Right lobe of liver (tissue), 6 donors: ENCODE measurements around the gene ZIC2. TPM values are rescaled to one million over a fixed set of nuclear protein-coding genes. Genes with fewer than 3 reads are reported as not detected.

Experiments
- ATAC-seq, 4 donors: fragments of 200-7000 bp; cut with Tn5 transposase; one replicate each; pipeline ENCODE4 v1.9.1; 2020; ENCODE audit warnings: mild to moderate bottlenecking in 4 of 4, moderate library complexity in 4 of 4
- DNase-seq, 3 donors: peaks; one replicate each; pipeline ENCODE4 v3.0.0-alpha.2; 2020
- H3K27ac ChIP-seq, 3 donors: fragments of 200-600 bp; one replicate each; pipeline ENCODE4 v1.8.0; 2022
- H3K27me3 ChIP-seq, 2 donors: fragments of 200-600 bp; one replicate each; pipeline ENCODE4 v1.8.0; 2022
- H3K36me3 ChIP-seq, 4 donors: fragments of 200-600 bp; sonication (generic) in 1 of 4; one replicate each; pipeline versions ENCODE4 v1.5.1 to v1.8.0; 2017 to 2022; ENCODE audit warnings: control low read depth in 1 of 4
- H3K4me1 ChIP-seq, 4 donors: fragments of 200-600 bp; sonication (generic) in 1 of 4; one replicate each; pipeline versions ENCODE4 v1.5.1 to v1.8.0; 2017 to 2022; ENCODE audit warnings: control low read depth in 1 of 4
- H3K4me3 ChIP-seq, 3 donors: fragments of 200-600 bp; one replicate each; pipeline ENCODE4 v1.8.0; 2022
- H3K9me3 ChIP-seq, 4 donors: fragments of 200-600 bp; sonication (generic) in 1 of 4; one replicate each; pipeline versions ENCODE4 v1.5.1 to v1.8.0; 2017 to 2022; ENCODE audit warnings: control low read depth in 1 of 4
- CTCF ChIP-seq, 4 donors: fragments of 200-600 bp in 3 of 4; fragments of 450-650 bp in 1 of 4; IDR thresholded peaks; one replicate each; pipeline versions ENCODE4 v1.5.1 to v1.8.0; 2016 to 2022; ENCODE audit warnings: antibody characterized with exemption in 4 of 4, mild to moderate bottlenecking in 2 of 4
- POLR2A ChIP-seq: fragments of 450-650 bp; IDR thresholded peaks from one replicate; pipeline ENCODE4 v1.6.1; 2017; ENCODE audit warnings: antibody characterized with exemption, mild to moderate bottlenecking
- WGBS: methylation state at CpG from one replicate; pipeline ENCODE4 v1.1.6; 2018; ENCODE audit warnings: low coverage, low lambda C conversion rate; ENCODE audit not compliant: insufficient coverage; ENCODE audit errors: missing lambda C conversion rate; 5-methylcytosine and 5-hydroxymethylcytosine counted together
- intact Hi-C, 2 donors: fragments of 100-400 bp; cut with DNase I; formaldehyde crosslinking; loops; one replicate each; pipeline versions ENCODE4 v1.11.2 to v1.14.1; 2022
- total RNA-seq, 6 experiments: library from RNA; depleted of rRNA in 2 of 6; stranded (reverse); fragments of >200 nt in 2 of 6; fragmentation: NEBNext Ultra II Directional in 3 of 6; extraction: Animal tissue kit (Norgen Biotek cat#: 25700) in 3 of 6; gene quantifications; one replicate each; pipeline versions ENCODE4 v1.1.0 to v1.2.4, GENCODE V29; 2016 to 2023
- donor health status: DM: no; HTN: yes; CAD: no.
- donor health status: DM: no; HTN: no; CAD: no.
- donor health status: DM: no; HTN: no; CAD: no.
- donor health status: DM: no; HTN: yes; CAD: no.
- donor health status: DM: no; HTN: yes; CAD: no.

The ZIC2 gene
- total RNA-seq, 6 experiments from 2014 or later: 0.24 TPM; not detected in 5

- intact Hi-C loops: no loop called here
- DNase-seq: no peak
Observed at GRCh38 chr13:99978799-99979452, 2.7 kb upstream of the ZIC2 start.

GRCh38 chr13:99979453-99980200 lies 2.0 kb upstream of the ZIC2 start:
- 3% methylated on average over 35 of the region's 59 CpGs for WGBS

More at GRCh38 chr13:99978799-99979452, 2.7 kb upstream of the ZIC2 start:
- ATAC-seq: no peak
- Histone ChIP-seq H3K27me3 (peaks cover 19 to 71% of the 10 kb centered on the region in 2 donors), H3K27ac (no peak overlapping the region), H3K36me3 (no peaks in the 10 kb centered on the region), H3K4me3 (no peak overlapping the region), H3K9me3 (no peaks in the 10 kb centered on the region), H3K4me1 (peaks cover 0 to 19% (median 3%) of the 10 kb centered on the region in 4 donors)
- no peak for TF ChIP-seq POLR2A
- TF ChIP-seq CTCF (IDR thresholded peaks at IDR 0.05): no peak
- 2% methylated on average over 15 of the region's 18 CpGs for WGBS

GRCh38 chr13:99980201-99980823 lies 1.3 kb upstream of the ZIC2 start:
- WGBS: under 1% methylated on average over 39 of the region's 76 CpGs
- intact Hi-C loops: no loop called here
- Histone ChIP-seq H3K36me3 (no peaks in the 10 kb centered on the region), H3K4me3 (peak overlapping the region; percentile 33 to 57 (median 41)), H3K27me3 (peaks cover 22 to 73% of the 10 kb centered on the region in 2 donors), H3K9me3 (no peaks in the 10 kb centered on the region), H3K4me1 (peaks cover 0 to 19% (median 3%) of the 10 kb centered on the region in 4 donors), H3K27ac (no peak overlapping the region)
- DNase-seq (peak; percentile 76 to 84 (median 81)), ATAC-seq (peak; percentile 85 to 87 (median 86))
- no peak for TF ChIP-seq POLR2A
- peak in 1 of 4 donors; percentile 18 for TF ChIP-seq CTCF (IDR thresholded peaks at IDR 0.05)

More at GRCh38 chr13:99979453-99980200, 2.0 kb upstream of the ZIC2 start:
- peaks cover 0 to 19% (median 3%) of the 10 kb centered on the region in 4 donors for H3K4me1 ChIP-seq
- DNase-seq: peak in 1 of 3 donors; percentile 54
- no peaks in the 10 kb centered on the region for H3K9me3 ChIP-seq
- peak overlapping the region; percentile 33 to 57 (median 41) for H3K4me3 ChIP-seq
- peaks cover 22 to 71% of the 10 kb centered on the region in 2 donors for H3K27me3 ChIP-seq
- TF ChIP-seq CTCF (IDR thresholded peaks at IDR 0.05) (no peak), POLR2A (no peak)
- H3K36me3 ChIP-seq: no peaks in the 10 kb centered on the region
- ATAC-seq: peak in 1 of 4 donors; percentile 8
- H3K27ac ChIP-seq: no peak overlapping the region
- intact Hi-C loops: no loop called here

GRCh38 chr13:99980824-99981734 lies 505 bp upstream of the ZIC2 start:
- intact Hi-C loops: no loop called here
- no peaks in the 10 kb centered on the region for H3K9me3 ChIP-seq
- no peak overlapping the region for H3K27ac ChIP-seq
- peak overlapping the region; percentile 33 to 57 (median 41) for H3K4me3 ChIP-seq
- peak; percentile 28 to 54 (median 47) for ATAC-seq
- 2% methylated on average over 30 of the region's 110 CpGs for WGBS
- peaks cover 22 to 72% of the 10 kb centered on the region in 2 donors for H3K27me3 ChIP-seq
- peak in 2 of 3 donors; percentile 33 to 60 for DNase-seq
- TF ChIP-seq CTCF (IDR thresholded peaks at IDR 0.05): no peak
- no peak for TF ChIP-seq POLR2A
- no peaks in the 10 kb centered on the region for H3K36me3 ChIP-seq
- peaks cover 0 to 19% (median 3%) of the 10 kb centered on the region in 4 donors for H3K4me1 ChIP-seq
